Activated CD8-positive, alpha-beta memory T cell treated with anti-CD3 and anti-CD28 coated beads for 48 hours (primary cell): ENCODE data around the gene KLHL28.
"Not testable (repeated sequence)": the region's sequence is repeated elsewhere in the genome, so short reads cannot be mapped to it uniquely, and the experiment has no call there.

ENCODE experiments used
- DNase-seq, 3 experiments: peaks; one replicate each; pipeline ENCODE4 v3.0.0-alpha.2; 2020; ENCODE audit warnings: low read depth in 2 of 3, low spot score in 2 of 3

Gene KLHL28

DNA sequence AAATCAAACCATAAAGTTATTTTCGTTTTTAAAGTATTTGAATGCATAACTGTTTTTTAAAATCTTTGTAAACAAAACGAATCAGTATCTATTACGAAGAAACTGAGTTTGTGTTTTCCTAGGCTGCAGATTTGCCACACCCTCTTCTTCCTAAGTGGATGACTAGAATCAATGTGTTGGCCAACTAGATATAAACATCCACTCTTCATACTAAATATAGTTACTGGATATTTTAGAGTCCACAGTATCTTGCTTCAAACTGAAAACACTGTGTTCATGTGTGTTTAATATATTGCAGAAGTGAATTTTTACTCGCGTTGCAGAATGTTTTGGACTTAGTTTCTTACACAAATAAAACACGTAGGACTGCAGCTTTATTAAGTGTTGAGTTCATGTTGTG lies 63.2 kb downstream of the KLHL28 start:
- no peak for DNase-seq

- no peak for DNase-seq
Observed at GRCh38 chr14:44897845-44898151, 63.9 kb downstream of the KLHL28 start.

DNA sequence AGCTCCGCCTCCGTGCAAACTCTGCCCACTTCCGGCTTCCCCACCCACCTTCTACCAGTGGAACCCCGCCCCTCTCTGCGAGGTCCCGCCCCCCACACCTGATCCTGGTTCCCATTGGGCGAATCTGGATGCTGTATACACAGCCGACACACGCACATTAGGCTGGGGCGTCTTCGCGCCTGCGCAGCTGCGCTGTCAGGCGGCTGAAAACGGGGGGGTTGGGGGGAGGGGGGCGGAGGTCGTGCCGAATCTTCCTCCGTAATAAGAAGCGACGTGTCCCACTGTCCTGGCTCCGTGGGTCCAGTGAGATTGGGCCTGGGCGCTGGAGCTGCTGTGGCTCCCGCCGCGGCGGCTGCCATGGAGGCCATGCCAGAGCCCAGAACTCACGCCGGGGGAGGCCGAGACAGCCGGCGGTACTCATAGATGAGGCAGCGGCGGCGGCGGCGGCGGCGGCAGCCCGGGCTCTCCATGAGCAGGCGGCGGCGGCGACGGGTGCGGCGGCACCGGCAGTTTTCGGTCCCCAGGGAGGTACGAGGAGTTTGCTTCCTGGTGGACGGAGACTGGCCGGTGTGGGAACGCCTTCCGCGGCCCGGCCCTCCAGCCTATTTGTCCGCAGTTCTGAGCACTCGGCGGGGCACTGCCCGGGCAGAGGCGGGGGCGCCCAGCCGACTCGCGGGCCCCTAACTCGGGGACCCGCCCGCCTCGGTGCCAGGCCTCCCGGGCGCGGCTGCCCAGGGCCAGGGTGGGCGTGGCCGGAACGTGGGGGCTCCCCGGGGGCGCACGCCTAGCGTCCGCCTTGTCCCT lies 64.5 kb downstream of the KLHL28 start:
- DNase-seq = peak; percentile 81 to 92 (median 88)

DNA sequence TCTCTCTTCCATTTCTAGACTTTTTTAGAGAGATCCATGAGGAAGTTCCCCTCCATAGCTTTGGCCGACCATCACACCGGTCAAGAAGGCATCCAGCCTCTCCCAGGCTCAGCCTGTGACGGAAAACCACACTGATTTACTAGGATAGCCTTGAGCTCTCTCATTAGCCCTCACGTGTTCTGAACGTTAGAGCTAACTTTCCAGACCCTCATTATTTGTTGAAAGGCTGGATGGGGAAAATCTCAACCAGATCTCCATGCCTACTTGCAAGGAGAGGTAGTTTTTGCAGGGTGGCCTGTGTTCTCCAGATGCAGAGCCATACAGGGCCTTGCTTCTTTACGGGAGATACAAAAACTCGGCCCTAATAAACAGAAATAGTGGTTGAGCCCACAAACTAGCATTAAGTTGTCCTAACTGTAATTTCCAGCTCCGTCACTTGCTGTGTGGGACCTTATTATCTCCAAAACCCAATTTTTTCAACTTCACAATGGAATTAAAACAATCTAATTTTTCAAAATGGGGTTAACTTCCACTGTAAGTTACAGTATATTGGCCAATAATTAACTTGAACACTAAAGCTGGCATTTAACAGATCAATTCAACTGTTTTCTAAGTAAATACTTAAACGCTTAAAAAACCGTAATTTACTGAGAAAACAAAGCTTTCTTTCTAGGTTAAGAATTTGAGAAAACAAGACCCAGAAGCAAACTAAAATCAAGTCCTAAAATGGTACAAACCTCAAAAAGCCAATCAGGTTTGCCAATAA lies 65.3 kb downstream of the KLHL28 start:
- no peak for DNase-seq

DNA sequence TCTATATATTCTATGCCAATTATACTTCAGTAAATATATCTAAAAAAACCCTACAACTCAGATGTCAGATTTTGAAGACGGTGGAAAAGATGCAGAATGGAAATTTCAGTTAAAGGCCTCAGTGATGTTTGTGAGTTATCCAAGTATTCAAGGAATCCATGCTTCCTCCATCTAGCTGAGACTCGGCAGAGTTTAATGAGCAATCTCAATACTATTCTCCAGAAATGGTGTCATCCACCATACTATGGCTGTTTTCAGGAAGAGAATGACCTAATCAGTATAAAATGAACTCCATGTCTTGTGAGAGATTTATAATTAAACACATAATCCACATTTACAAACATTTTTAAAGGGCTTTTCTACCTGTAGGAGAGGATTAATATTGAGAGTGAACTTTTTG lies 66.0 kb downstream of the KLHL28 start:
- DNase-seq = no peak

DNA sequence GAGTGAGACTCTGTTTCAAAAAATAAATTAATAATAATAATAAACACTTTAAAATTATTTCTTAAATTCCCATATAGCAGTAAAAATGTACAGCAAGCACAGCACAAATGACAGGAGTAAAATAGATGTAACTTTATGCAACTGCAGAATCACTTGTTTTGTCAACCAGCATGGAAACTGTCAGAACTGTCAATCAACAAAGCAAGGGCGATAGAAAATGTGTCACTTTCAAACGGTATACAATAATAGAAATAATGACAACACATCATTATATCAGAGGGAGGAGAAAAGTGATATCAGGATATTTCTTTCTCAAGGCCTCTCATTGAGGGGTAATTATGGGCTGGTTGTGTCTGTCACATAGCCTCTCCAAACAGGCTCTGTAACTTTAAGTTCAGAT lies 68.2 kb downstream of the KLHL28 start:
- DNase-seq = no peak

DNA sequence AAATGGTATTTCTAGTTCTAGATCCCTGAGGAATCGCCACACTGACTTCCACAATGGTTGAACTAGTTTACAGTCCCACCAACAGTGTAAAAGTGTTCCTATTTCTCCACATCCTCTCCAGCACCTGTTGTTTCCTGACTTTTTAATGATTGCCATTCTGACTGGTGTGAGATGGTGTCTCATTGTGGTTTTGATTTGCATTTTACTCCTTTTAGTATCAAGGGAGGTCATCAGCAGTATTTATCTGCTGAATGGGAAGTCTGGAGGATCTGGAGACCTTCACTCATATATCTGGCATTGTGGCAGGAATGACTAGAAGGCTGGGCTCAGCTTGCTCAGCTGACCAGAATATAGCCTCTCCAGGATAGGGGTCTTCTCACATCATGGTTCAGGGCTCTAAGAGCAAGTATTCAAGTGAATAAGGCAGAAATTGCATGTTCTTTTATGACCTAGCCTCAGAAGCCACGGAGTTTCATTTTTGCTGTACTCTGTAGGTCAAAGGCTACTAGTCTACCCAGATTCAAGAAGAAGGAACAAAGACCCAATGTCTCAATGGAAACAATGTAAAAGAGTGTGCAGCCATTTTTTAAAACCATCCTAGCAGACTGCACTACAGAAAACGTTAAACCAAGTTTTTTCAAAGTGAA lies 69.9 kb downstream of the KLHL28 start:
- DNase-seq = not testable (repeated sequence)

DNA sequence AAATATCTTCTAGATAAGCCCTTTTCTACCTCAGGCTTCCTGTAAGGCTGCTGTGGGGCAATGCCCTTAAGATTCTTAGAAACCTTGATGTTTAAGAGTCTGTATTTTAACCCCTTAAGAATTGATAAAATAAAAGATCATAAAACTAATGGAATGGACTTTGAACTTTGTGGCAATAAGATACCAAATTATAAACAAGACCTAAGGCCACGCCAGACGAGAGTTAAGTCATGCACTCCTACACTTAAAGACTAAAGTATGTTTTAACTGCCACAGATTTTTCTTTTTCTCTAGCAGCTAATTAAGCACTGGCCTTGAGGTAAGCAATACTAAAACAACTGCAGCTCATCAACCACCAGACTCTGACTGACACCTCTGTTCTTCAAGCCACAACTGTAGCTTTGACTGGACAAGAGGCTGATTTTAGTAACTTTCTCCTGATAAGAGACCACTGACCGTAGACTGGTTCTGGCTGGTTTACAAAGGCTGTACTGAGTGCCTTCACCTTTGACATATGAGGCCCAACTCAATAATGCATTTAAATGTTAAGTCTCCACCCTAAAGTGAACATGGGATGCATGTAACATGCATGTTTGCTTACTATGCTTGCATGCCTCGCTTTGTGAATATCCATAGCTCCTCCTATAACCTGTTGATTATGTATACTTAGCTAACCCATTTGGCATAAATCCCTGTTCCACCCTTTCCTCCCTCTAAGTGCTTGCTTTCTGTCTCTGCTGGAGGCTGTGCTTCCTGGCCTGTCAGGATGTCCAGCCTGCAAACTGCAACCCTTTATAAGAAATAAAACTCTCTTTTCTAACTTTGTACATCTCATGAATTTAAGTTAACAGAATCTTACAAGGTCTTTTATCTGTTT lies 71.9 kb downstream of the KLHL28 start:
- DNase-seq = no peak

- no peak for DNase-seq
Observed at GRCh38 chr14:44887596-44887955, 74.2 kb downstream of the KLHL28 start.

DNA sequence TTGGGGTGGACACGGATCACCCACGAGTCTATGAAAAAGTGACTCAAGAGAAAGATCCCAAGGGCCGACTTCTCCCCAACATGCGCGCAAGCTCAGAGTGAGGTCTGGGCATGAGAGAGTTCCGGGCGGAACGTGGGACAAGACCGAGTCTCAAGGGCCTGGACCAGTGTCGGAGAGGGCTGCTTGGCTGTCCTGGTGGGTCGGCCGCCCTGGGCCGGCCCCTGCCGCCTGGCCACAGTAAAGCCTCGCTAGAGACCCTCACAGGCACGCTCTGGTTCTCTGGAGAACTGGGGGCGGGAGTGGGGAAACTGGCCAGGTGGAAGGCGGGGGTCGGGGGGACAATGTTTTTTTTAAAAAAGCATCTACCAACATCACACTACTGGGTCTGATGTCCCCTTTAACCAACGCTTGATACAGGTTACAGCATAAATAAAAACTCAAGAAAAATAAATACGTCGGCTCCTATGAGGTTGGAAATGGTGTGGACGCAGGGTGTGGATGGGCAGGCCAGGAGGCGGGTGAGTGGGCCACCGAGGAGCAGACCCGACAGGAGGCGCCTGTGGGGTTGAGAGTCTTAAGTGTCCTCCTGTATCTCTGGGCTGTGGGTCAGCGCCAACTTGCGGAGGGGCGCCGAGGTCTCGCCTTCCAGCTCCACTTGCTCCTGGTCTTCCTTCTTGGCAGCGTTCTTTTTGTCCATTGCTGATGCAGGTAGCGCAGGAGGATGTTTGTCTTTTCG lies 74.7 kb downstream of the KLHL28 start:
- DNase-seq = no peak

GRCh38 chr14:44880791-44881190 lies 81.0 kb downstream of the KLHL28 start:
- DNase-seq = no peak
